ENCODE measurements around the gene ADAMTSL2. TPM values are rescaled to one million over a fixed set of nuclear protein-coding genes. Genes with fewer than 3 reads are reported as not detected.

The ADAMTSL2 gene
- total and polyA plus RNA-seq, 4 donors: 1.8 to 18.2 (median 7.7) TPM

DNA sequence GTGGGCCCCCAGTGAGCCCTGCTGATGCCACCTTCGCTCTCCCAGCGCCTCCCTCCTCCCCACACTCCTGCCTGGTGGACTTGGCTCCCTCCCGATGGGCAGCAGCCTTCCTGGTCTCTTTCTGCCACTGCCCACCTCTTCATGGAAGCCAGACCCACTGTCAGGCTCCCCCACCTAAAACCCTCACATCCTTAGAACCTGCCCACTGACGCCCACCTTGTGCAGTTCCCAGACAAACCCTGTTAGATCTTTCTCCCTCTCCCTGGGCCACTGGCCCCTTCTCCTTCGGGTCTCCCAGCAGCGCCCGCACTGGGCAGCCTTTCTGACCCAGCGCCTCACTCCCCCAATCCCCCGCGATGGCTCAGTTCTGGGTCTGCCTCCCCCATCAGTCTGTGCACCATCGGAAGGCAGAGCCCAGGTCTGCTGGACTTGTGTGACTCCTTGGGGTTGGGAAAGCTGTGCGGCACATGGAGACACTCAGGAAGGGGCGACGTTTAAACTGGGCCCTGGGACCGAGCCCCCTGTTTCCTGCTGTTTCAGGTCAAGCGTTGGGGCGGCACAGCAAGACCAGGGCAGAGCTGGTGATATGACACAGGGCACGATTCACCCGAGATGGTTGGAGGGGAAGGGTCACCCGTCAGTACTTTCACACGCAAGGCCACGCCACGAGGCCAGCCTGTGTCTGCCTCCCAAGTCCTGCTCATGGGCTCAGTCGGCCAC, 27.1 kb upstream of the ADAMTSL2 start:
- Histone ChIP-seq H3K27ac (ENCODE audit: low read depth in 1 of 2, low read length in 2 of 2) (peak overlapping the region; percentile 68 to 88), H3K36me3 (ENCODE audit: control insufficient read depth in 4 of 4, insufficient read depth in 3 of 4, low read depth in 1 of 4, low read length in 3 of 4) (no peaks in the 10 kb centered on the region)
- DNase-seq (ENCODE audit: low spot score): no peak

DNA sequence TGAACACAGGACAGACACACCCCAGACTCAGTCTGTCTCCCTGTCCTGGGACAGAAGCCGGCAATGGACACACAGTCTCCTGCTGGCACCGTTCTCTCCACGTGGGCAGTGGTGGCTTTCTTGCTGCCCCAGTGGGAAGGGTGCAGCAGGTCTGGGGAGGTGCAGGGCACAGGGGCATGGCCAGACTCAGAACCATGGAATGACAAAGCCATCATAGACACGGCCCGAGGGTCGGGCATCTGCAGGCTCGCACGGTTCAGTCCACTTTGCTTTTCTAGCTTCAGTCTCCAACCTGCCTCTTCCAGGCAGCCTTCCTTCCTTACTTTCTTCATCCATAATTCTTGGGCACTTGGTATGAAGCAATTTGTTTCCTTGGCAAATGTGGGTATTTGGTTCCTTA, 26.5 kb upstream of the ADAMTSL2 start:
- Histone ChIP-seq H3K9ac (ENCODE audit: low read depth in 1 of 2, low read length in 2 of 2) (no peak overlapping the region), H3K4me3 (ENCODE audit: low read depth in 1 of 3, low read length in 3 of 3) (no peak overlapping the region), H3K36me3 (ENCODE audit: control insufficient read depth in 4 of 4, insufficient read depth in 3 of 4, low read depth in 1 of 4, low read length in 3 of 4) (no peaks in the 10 kb centered on the region), H3K27me3 (ENCODE audit: control insufficient read depth in 4 of 4, insufficient read depth in 4 of 4, low read length in 3 of 4) (no peaks in the 10 kb centered on the region), H3K4me1 (ENCODE audit: control insufficient read depth in 4 of 4, insufficient read depth in 4 of 4, low read length in 3 of 4) (peaks cover 14 to 36% (median 24%) of the 10 kb centered on the region in 4 donors), H3K27ac (ENCODE audit: low read depth in 1 of 2, low read length in 2 of 2) (no peak overlapping the region), H3K9me3 (ENCODE audit: control insufficient read depth in 4 of 4, low read length in 3 of 4) (no peaks in the 10 kb centered on the region)
- WGBS: 94% methylated on average over 8 of the region's 8 CpGs
- TF ChIP-seq, protein P1, sequence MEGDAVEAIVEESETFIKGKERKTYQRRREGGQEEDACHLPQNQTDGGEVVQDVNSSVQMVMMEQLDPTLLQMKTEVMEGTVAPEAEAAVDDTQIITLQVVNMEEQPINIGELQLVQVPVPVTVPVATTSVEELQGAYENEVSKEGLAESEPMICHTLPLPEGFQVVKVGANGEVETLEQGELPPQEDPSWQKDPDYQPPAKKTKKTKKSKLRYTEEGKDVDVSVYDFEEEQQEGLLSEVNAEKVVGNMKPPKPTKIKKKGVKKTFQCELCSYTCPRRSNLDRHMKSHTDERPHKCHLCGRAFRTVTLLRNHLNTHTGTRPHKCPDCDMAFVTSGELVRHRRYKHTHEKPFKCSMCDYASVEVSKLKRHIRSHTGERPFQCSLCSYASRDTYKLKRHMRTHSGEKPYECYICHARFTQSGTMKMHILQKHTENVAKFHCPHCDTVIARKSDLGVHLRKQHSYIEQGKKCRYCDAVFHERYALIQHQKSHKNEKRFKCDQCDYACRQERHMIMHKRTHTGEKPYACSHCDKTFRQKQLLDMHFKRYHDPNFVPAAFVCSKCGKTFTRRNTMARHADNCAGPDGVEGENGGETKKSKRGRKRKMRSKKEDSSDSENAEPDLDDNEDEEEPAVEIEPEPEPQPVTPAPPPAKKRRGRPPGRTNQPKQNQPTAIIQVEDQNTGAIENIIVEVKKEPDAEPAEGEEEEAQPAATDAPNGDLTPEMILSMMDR (IDR thresholded peaks at IDR 0.05; ENCODE audit: low read depth, low read length, missing input control): no peak
- TF ChIP-seq NR2F2 (IDR thresholded peaks at IDR 0.05) (no peak), YY1 (IDR thresholded peaks at IDR 0.05) (no peak), RXRA (IDR thresholded peaks at IDR 0.05) (no peak), HNF4A (conservative IDR thresholded peaks at IDR 0.05) (no peak), TAF1 (conservative IDR thresholded peaks at IDR 0.05) (no peak)
- TF ChIP-seq, protein P2, sequence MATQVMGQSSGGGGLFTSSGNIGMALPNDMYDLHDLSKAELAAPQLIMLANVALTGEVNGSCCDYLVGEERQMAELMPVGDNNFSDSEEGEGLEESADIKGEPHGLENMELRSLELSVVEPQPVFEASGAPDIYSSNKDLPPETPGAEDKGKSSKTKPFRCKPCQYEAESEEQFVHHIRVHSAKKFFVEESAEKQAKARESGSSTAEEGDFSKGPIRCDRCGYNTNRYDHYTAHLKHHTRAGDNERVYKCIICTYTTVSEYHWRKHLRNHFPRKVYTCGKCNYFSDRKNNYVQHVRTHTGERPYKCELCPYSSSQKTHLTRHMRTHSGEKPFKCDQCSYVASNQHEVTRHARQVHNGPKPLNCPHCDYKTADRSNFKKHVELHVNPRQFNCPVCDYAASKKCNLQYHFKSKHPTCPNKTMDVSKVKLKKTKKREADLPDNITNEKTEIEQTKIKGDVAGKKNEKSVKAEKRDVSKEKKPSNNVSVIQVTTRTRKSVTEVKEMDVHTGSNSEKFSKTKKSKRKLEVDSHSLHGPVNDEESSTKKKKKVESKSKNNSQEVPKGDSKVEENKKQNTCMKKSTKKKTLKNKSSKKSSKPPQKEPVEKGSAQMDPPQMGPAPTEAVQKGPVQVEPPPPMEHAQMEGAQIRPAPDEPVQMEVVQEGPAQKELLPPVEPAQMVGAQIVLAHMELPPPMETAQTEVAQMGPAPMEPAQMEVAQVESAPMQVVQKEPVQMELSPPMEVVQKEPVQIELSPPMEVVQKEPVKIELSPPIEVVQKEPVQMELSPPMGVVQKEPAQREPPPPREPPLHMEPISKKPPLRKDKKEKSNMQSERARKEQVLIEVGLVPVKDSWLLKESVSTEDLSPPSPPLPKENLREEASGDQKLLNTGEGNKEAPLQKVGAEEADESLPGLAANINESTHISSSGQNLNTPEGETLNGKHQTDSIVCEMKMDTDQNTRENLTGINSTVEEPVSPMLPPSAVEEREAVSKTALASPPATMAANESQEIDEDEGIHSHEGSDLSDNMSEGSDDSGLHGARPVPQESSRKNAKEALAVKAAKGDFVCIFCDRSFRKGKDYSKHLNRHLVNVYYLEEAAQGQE (IDR thresholded peaks at IDR 0.05): no peak
- TF ChIP-seq, protein P3, sequence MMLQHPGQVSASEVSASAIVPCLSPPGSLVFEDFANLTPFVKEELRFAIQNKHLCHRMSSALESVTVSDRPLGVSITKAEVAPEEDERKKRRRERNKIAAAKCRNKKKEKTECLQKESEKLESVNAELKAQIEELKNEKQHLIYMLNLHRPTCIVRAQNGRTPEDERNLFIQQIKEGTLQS (IDR thresholded peaks at IDR 0.05): no peak
- no peak for DNase-seq (ENCODE audit: low spot score)

More for the DNA sequence above, 27.1 kb upstream of the ADAMTSL2 start:
- WGBS: 95% methylated on average over 24 of the region's 24 CpGs
- TF ChIP-seq, protein P4, sequence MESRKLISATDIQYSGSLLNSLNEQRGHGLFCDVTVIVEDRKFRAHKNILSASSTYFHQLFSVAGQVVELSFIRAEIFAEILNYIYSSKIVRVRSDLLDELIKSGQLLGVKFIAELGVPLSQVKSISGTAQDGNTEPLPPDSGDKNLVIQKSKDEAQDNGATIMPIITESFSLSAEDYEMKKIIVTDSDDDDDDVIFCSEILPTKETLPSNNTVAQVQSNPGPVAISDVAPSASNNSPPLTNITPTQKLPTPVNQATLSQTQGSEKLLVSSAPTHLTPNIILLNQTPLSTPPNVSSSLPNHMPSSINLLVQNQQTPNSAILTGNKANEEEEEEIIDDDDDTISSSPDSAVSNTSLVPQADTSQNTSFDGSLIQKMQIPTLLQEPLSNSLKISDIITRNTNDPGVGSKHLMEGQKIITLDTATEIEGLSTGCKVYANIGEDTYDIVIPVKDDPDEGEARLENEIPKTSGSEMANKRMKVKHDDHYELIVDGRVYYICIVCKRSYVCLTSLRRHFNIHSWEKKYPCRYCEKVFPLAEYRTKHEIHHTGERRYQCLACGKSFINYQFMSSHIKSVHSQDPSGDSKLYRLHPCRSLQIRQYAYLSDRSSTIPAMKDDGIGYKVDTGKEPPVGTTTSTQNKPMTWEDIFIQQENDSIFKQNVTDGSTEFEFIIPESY (IDR thresholded peaks at IDR 0.05): no peak
- TF ChIP-seq RAD21 (IDR thresholded peaks at IDR 0.05) (no peak), YY1 (IDR thresholded peaks at IDR 0.05) (no peak), TAF1 (conservative IDR thresholded peaks at IDR 0.05) (no peak), GABPA (IDR thresholded peaks at IDR 0.05 in 1 of 2, conservative IDR thresholded peaks at IDR 0.05 in 1 of 2) (no peak), EGR1 (IDR thresholded peaks at IDR 0.05; ENCODE audit: low read depth in 2 of 2) (no peak), FOXA2 (IDR thresholded peaks at IDR 0.05) (no peak), RXRA (IDR thresholded peaks at IDR 0.05) (no peak), HNF4A (conservative IDR thresholded peaks at IDR 0.05) (no peak), FOXA1 (IDR thresholded peaks at IDR 0.05) (no peak), JUND (IDR thresholded peaks at IDR 0.05) (no peak), SP1 (IDR thresholded peaks at IDR 0.05) (no peak), HNF4G (IDR thresholded peaks at IDR 0.05) (no peak)
- TF ChIP-seq, protein P1 (IDR thresholded peaks at IDR 0.05; ENCODE audit: low read depth, low read length, missing input control): no peak
- TF ChIP-seq, protein P5, sequence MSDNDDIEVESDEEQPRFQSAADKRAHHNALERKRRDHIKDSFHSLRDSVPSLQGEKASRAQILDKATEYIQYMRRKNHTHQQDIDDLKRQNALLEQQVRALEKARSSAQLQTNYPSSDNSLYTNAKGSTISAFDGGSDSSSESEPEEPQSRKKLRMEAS (IDR thresholded peaks at IDR 0.05): no peak
- TF ChIP-seq, protein P3 (IDR thresholded peaks at IDR 0.05): no peak
- Histone ChIP-seq H3K9me3 (ENCODE audit: control insufficient read depth in 4 of 4, low read length in 3 of 4) (no peaks in the 10 kb centered on the region), H3K9ac (ENCODE audit: low read depth in 1 of 2, low read length in 2 of 2) (no peak overlapping the region), H3K4me1 (ENCODE audit: control insufficient read depth in 4 of 4, insufficient read depth in 4 of 4, low read length in 3 of 4) (peaks cover 14 to 36% (median 24%) of the 10 kb centered on the region in 4 donors), H3K4me3 (ENCODE audit: low read depth in 1 of 3, low read length in 3 of 3) (no peak overlapping the region), H3K27me3 (ENCODE audit: control insufficient read depth in 4 of 4, insufficient read depth in 4 of 4, low read length in 3 of 4) (no peaks in the 10 kb centered on the region)
